HEK293 (cell line): ENCODE data around the gene CA5A.

Experiments
- CTCF ChIP-seq: fragments of 450-650 bp; formaldehyde crosslinking; IDR thresholded peaks from 2 replicates; pipeline ENCODE4 v1.5.1; 2016; ENCODE audit warnings: missing biosample characterization, missing genetic modification characterization
- HOXA7 ChIP-seq: sonication (generic); formaldehyde crosslinking; IDR thresholded peaks from 2 replicates; pipeline ENCODE4 v1.8.1; 2022; ENCODE audit warnings: missing genetic modification reagents, borderline replicate concordance
- INSM2 ChIP-seq: fragments of 450-650 bp; formaldehyde crosslinking; IDR thresholded peaks from 2 replicates; pipeline ENCODE4 v1.5.1; 2016; ENCODE audit warnings: missing biosample characterization, missing genetic modification characterization
- PATZ1 ChIP-seq: fragments of 450-650 bp; formaldehyde crosslinking; IDR thresholded peaks from 2 replicates; pipeline ENCODE4 v1.5.1; 2016; ENCODE audit warnings: missing biosample characterization, missing genetic modification characterization
- TRIM28 ChIP-seq: IDR thresholded peaks from 2 replicates; pipeline ENCODE4 v1.6.1; 2011; ENCODE audit warnings: low read length, control low read depth, borderline replicate concordance
- TSHZ1 ChIP-seq: fragments of 450-650 bp; formaldehyde crosslinking; IDR thresholded peaks from 2 replicates; pipeline ENCODE4 v1.5.1; 2016; ENCODE audit warnings: missing biosample characterization, missing genetic modification characterization, borderline replicate concordance
- ZEB2 ChIP-seq: fragments of 450-650 bp; formaldehyde crosslinking; IDR thresholded peaks from 2 replicates; pipeline ENCODE4 v1.5.1; 2016; ENCODE audit warnings: missing biosample characterization, missing genetic modification characterization
- ZNF133 ChIP-seq: fragments of 450-650 bp; formaldehyde crosslinking; IDR thresholded peaks from 2 replicates; pipeline ENCODE4 v1.5.1; 2016; ENCODE audit warnings: missing biosample characterization, missing genetic modification characterization
- ZNF473 ChIP-seq: fragments of 450-650 bp; formaldehyde crosslinking; IDR thresholded peaks from 2 replicates; pipeline ENCODE4 v1.5.1; 2017; ENCODE audit warnings: missing biosample characterization, missing genetic modification characterization
- ZNF677 ChIP-seq: fragments of 450-650 bp; IDR thresholded peaks from 2 replicates; pipeline ENCODE4 v1.5.0; 2018; ENCODE audit warnings: missing biosample characterization, mild to moderate bottlenecking, missing genetic modification characterization, moderate library complexity

GRCh38 chr16:87846705-87847466 is 89.4 kb downstream of the CA5A start:
- TF ChIP-seq ZNF677 (tag by site-specific recombination) = no peak
- TF ChIP-seq HOXA7 = no peak
- TF ChIP-seq TRIM28 = no peak
- no peak for TF ChIP-seq INSM2
- TF ChIP-seq CTCF (tag by site-specific recombination) = no peak
- TF ChIP-seq ZNF133 (tag by site-specific recombination) = no peak
- TF ChIP-seq TSHZ1 = no peak
- TF ChIP-seq ZNF473 = no peak
- TF ChIP-seq PATZ1 = no peak
- no peak for TF ChIP-seq ZEB2 (tag by site-specific recombination)
